GM21360 (cell line): ENCODE results near the gene AMZ1.
"Not testable (repeated sequence)": the region's sequence is repeated elsewhere in the genome, so short reads cannot be mapped to it uniquely, and the experiment has no call there.

Experiments
- ATAC-seq: cut with Tn5 transposase; IDR thresholded peaks from one replicate; pipeline ENCODE4 v1.9.1; 2021; ENCODE audit warnings: mild to moderate bottlenecking, moderate library complexity; ENCODE audit not compliant: unreplicated experiment

The AMZ1 gene

GRCh38 chr7:2737771-2738540, 50.0 kb downstream of the AMZ1 start:
- ATAC-seq, result no peak

- ATAC-seq, result no peak
Measured at GRCh38 chr7:2738766-2739549, 51.0 kb downstream of the AMZ1 start.

- ATAC-seq, result not testable (repeated sequence)
Measured at GRCh38 chr7:2743523-2744185, 55.7 kb downstream of the AMZ1 start.

- ATAC-seq, result not testable (repeated sequence)
Measured at GRCh38 chr7:2748684-2749083, 60.7 kb downstream of the AMZ1 start.

GRCh38 chr7:2750004-2750407, 62.0 kb downstream of the AMZ1 start:
- ATAC-seq, result no peak

GRCh38 chr7:2751086-2751485, 63.1 kb downstream of the AMZ1 start:
- ATAC-seq, result no peak

- no peak for ATAC-seq
Measured at GRCh38 chr7:2753148-2753547, 65.1 kb downstream of the AMZ1 start.

- ATAC-seq, result no peak
Measured at GRCh38 chr7:2754086-2754485, 66.1 kb downstream of the AMZ1 start.

- no peak for ATAC-seq
Measured at GRCh38 chr7:2754912-2755311, 66.9 kb downstream of the AMZ1 start.

GRCh38 chr7:2755531-2755930, 67.5 kb downstream of the AMZ1 start:
- no peak for ATAC-seq

- ATAC-seq, result peak; percentile 7
Measured at GRCh38 chr7:2757361-2757903, 69.4 kb downstream of the AMZ1 start.

GRCh38 chr7:2757904-2758672, 70.1 kb downstream of the AMZ1 start:
- ATAC-seq, result peak; percentile 80

- ATAC-seq, result no peak
Measured at GRCh38 chr7:2758673-2759616, 70.9 kb downstream of the AMZ1 start.

GRCh38 chr7:2759736-2760097, 71.7 kb downstream of the AMZ1 start:
- ATAC-seq, result no peak

- no peak for ATAC-seq
Measured at GRCh38 chr7:2760098-2760889, 72.3 kb downstream of the AMZ1 start.

- ATAC-seq, result no peak
Measured at GRCh38 chr7:2761131-2761624, 73.2 kb downstream of the AMZ1 start.

GRCh38 chr7:2761801-2762497, 73.9 kb downstream of the AMZ1 start:
- no peak for ATAC-seq

GRCh38 chr7:2763597-2763996, 75.6 kb downstream of the AMZ1 start:
- no peak for ATAC-seq
